Body of pancreas (tissue), 4 donors: ENCODE data around the gene DNAJC18. TPM values are rescaled to one million over a fixed set of nuclear protein-coding genes. Genes with fewer than 3 reads are reported as not detected.
"Not testable (repeated sequence)": the region's sequence is repeated elsewhere in the genome, so short reads cannot be mapped to it uniquely, and the experiment has no call there.

Experiments
- ATAC-seq: fragments of 150-250 bp; one replicate; pipeline ENCODE4 v1.9.1; 2016
- DNase-seq, 4 donors: peaks; one replicate each; pipeline ENCODE4 v3.0.0-alpha.2; 2019
- H3K27ac ChIP-seq, 4 donors: fragments of 200-600 bp; sonication (generic); 1 replicate in 3 of 4; 2 replicates in 1 of 4; pipeline versions ENCODE4 v1.5.1 to v1.6.1; 2016 to 2019; ENCODE audit warnings: mild to moderate bottlenecking in 1 of 4, mixed read lengths in 1 of 4, moderate library complexity in 1 of 4
- H3K27me3 ChIP-seq, 2 donors: fragments of 200-600 bp; sonication (generic); one replicate each; pipeline ENCODE4 v1.6.0; 2016; ENCODE audit warnings: mild to moderate bottlenecking in 1 of 2
- H3K36me3 ChIP-seq, 2 donors: fragments of 200-600 bp; sonication (generic); replicated peaks in 1 of 2; 2 replicates each; pipeline ENCODE4 v1.5.1; 2016; ENCODE audit warnings: low read depth in 2 of 2; ENCODE audit not compliant: insufficient read depth in 1 of 2
- H3K4me1 ChIP-seq: fragments of 200-600 bp; sonication (generic); one replicate; pipeline ENCODE4 v1.6.0; 2016
- H3K4me3 ChIP-seq, 2 donors: fragments of 200-600 bp; sonication (generic); 1 replicate in 1 of 2; 2 replicates in 1 of 2; pipeline ENCODE4 v1.5.1; 2016 to 2019
- H3K9me3 ChIP-seq, 3 donors: fragments of 200-600 bp; sonication (generic); 1 replicate in 2 of 3; 2 replicates in 1 of 3; pipeline ENCODE4 v1.5.1; 2016
- CTCF ChIP-seq, 7 experiments: fragments of 450-650 bp in 4 of 7; fragments of 200-600 bp in 3 of 7; sonication (generic) in 3 of 7; IDR thresholded peaks; one replicate each; pipeline ENCODE4 v1.5.1; 2016 to 2019; ENCODE audit warnings: antibody characterized with exemption in 7 of 7
- POLR2A ChIP-seq, 3 donors: fragments of 450-650 bp; IDR thresholded peaks; one replicate each; pipeline ENCODE4 v1.6.1; 2016; ENCODE audit warnings: antibody characterized with exemption in 3 of 3, mild to moderate bottlenecking in 2 of 3
- WGBS, 2 donors: methylation state at CpG; one replicate each; pipeline ENCODE4 v1.1.5; 2017; 5-methylcytosine and 5-hydroxymethylcytosine counted together
- intact Hi-C: fragments of 100-400 bp; cut with DNase I; formaldehyde crosslinking; loops from one replicate; pipeline ENCODE4 v1.15.1; 2023
- total RNA-seq, 2 donors: library from RNA; depleted of rRNA; stranded (reverse); fragments of >200 nt; gene quantifications; one replicate each; pipeline ENCODE4 v1.1.0, GENCODE V29; 2016

DNAJC18 gene
- total RNA-seq, 2 donors from 2014 or later: 1.6 to 3.0 TPM

GRCh38 chr5:139410121-139410992 is 29.0 kb downstream of the DNAJC18 start:
- H3K36me3 ChIP-seq: no peaks in the 10 kb centered on the region
- DNase-seq (no peak), ATAC-seq (no peak)
- no peaks in the 10 kb centered on the region for H3K9me3 ChIP-seq
- 69 to 83% methylated on average over 6 of the region's 6 CpGs for WGBS, 2 donors
- H3K4me1 ChIP-seq: peaks cover 9% of the 10 kb centered on the region
- no peaks in the 10 kb centered on the region for H3K27me3 ChIP-seq
- no peak overlapping the region for H3K4me3 ChIP-seq
- intact Hi-C loops: no loop called here
- TF ChIP-seq POLR2A (IDR thresholded peaks at IDR 0.05): no peak
- no peak for TF ChIP-seq CTCF (IDR thresholded peaks at IDR 0.05)
- no peak overlapping the region for H3K27ac ChIP-seq

DNA sequence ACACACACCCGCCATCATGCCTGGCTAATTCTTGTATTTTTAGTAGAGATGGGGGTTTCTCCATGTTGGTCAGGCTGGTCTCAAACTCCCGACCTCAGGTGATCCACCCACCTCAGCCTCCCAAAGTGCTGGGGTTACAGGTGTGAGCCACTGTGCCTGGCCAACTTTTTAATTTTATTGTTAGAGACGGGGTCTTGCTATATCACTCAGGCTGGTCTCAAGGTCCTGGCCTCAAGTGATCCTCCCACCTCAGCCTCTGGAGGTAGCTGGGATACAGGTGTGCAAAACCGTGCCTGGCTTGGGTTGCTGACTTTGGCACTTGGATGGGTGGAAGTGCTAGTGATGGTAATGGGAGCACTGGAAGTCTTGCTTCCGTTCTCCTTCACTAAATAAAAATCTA is 30.2 kb downstream of the DNAJC18 start:
- H3K4me3 ChIP-seq, ATAC-seq, H3K27ac ChIP-seq, H3K27me3 ChIP-seq, H3K9me3 ChIP-seq, intact Hi-C loops, DNase-seq, H3K36me3 ChIP-seq, H3K4me1 ChIP-seq: not testable (repeated sequence)
- 75 to 90% methylated on average over 3 to 5 of the region's 5 CpGs for WGBS, 2 donors

DNA sequence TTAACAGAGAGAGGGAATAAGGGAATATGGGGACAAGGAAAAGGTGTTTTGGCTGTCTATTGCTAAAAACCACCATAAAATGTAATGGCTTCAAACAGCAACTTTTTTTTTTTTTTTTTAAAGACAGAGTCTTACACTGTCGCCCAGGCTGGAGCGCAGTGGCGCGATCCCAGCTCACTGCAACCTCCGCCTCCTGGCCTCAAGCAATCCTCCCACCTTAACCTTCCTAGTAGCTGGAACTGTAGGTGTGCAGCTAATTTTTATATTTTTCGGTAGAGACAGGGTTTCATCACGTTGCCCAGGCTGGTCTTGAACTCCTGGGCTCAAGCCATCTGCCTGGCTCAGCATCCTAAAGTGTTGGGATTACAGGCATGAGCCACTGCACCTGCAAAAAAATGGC is 31.1 kb downstream of the DNAJC18 start:
- Histone ChIP-seq H3K36me3 (no peaks in the 10 kb centered on the region), H3K9me3 (no peaks in the 10 kb centered on the region), H3K4me3 (no peak overlapping the region), H3K4me1 (peaks cover 8% of the 10 kb centered on the region), H3K27me3 (no peaks in the 10 kb centered on the region), H3K27ac (no peak overlapping the region)
- TF ChIP-seq POLR2A (IDR thresholded peaks at IDR 0.05) (no peak), CTCF (IDR thresholded peaks at IDR 0.05) (no peak)
- intact Hi-C loops: no loop called here
- WGBS, 2 donors: 92 to 99% methylated on average over 7 of the region's 7 CpGs
- DNase-seq (no peak), ATAC-seq (no peak)

DNA sequence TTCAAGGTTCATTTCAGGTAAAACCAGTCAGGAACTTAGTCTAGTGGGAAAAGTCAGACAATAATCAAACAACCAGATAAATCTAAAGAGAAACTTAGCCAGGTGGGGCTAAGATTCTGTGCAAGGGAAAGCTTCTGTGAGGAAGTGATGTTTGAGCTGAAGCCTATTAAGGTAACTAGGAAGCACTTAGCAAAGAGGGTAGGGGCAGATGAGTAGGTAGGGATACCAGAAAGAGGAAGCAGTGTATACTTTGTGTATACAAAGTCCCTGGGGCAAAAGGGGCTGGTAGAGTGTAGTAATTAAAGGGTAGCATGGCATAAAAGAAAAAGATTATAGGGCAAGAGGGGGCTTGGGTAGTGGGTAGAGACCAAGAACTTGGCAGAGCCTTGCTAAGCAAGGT is 31.8 kb downstream of the DNAJC18 start:
- H3K4me3 ChIP-seq: no peak overlapping the region
- ATAC-seq (no peak), DNase-seq (no peak)
- H3K9me3 ChIP-seq: no peaks in the 10 kb centered on the region
- no peak overlapping the region for H3K27ac ChIP-seq
- H3K4me1 ChIP-seq: peaks cover 14% of the 10 kb centered on the region
- no peaks in the 10 kb centered on the region for H3K27me3 ChIP-seq
- TF ChIP-seq CTCF (IDR thresholded peaks at IDR 0.05) (no peak), POLR2A (IDR thresholded peaks at IDR 0.05) (no peak)
- intact Hi-C loops: no loop called here
- no peaks in the 10 kb centered on the region for H3K36me3 ChIP-seq

GRCh38 chr5:139406963-139407362 is 32.4 kb downstream of the DNAJC18 start:
- Histone ChIP-seq H3K27me3 (no peaks in the 10 kb centered on the region), H3K27ac (no peak overlapping the region), H3K9me3 (no peaks in the 10 kb centered on the region), H3K4me1 (peaks cover 14% of the 10 kb centered on the region), H3K36me3 (no peaks in the 10 kb centered on the region), H3K4me3 (no peak overlapping the region)
- WGBS, 2 donors: 68 to 72% methylated on average over 2 of the region's 2 CpGs
- DNase-seq (no peak), ATAC-seq (no peak)
- TF ChIP-seq CTCF (IDR thresholded peaks at IDR 0.05) (no peak), POLR2A (IDR thresholded peaks at IDR 0.05) (no peak)
- intact Hi-C loops: no loop called here
